HL-60 (cell line): ENCODE results near the gene CSRP3.

ENCODE experiments used
- DNase-seq, 2 experiments: peaks; one replicate each; pipeline ENCODE4 v3.0.0-alpha.2; 2010 to 2020; ENCODE audit warnings: low read depth in 1 of 2, low spot score in 1 of 2
- H3K27ac ChIP-seq: fragments of 250-450 bp; sonication (Bioruptor Pico); replicated peaks from 2 replicates; pipeline ENCODE4 v1.5.1; 2020; ENCODE audit warnings: mild to moderate bottlenecking, moderate library complexity
- H3K27me3 ChIP-seq: fragments of 250-450 bp; sonication (Bioruptor Pico); 2 replicates; pipeline ENCODE4 v1.5.1; 2021; ENCODE audit warnings: mild to moderate bottlenecking, moderate library complexity; ENCODE audit not compliant: insufficient read depth, poor library complexity, severe bottlenecking
- H3K4me3 ChIP-seq: replicated peaks from 2 replicates; pipeline ENCODE4 v1.5.1; 2011; ENCODE audit warnings: mild to moderate bottlenecking, control low read depth, low read length; ENCODE audit not compliant: insufficient read depth
- GABPA ChIP-seq: IDR thresholded peaks from 2 replicates; pipeline ENCODE4 v1.6.1; 2012; ENCODE audit warnings: low read depth
- POLR2AphosphoS5 ChIP-seq: IDR thresholded peaks from 2 replicates; pipeline ENCODE4 v1.6.1; 2012; ENCODE audit warnings: low read depth
- SPI1 ChIP-seq: IDR thresholded peaks from 2 replicates; pipeline ENCODE4 v1.6.1; 2012; ENCODE audit warnings: low read depth, mild to moderate bottlenecking, borderline replicate concordance
- TF ChIP-seq, protein P1 (sequence below): IDR thresholded peaks from one replicate; pipeline ENCODE4 v1.5.1; 2011; ENCODE audit warnings: low read length, control low read depth, inconsistent platforms; ENCODE audit not compliant: insufficient read depth
- TF ChIP-seq, protein P2 (sequence below): IDR thresholded peaks from 2 replicates; pipeline ENCODE4 v1.6.1; 2012; ENCODE audit warnings: low read depth; ENCODE audit not compliant: insufficient replicate concordance

CSRP3 gene

DNA sequence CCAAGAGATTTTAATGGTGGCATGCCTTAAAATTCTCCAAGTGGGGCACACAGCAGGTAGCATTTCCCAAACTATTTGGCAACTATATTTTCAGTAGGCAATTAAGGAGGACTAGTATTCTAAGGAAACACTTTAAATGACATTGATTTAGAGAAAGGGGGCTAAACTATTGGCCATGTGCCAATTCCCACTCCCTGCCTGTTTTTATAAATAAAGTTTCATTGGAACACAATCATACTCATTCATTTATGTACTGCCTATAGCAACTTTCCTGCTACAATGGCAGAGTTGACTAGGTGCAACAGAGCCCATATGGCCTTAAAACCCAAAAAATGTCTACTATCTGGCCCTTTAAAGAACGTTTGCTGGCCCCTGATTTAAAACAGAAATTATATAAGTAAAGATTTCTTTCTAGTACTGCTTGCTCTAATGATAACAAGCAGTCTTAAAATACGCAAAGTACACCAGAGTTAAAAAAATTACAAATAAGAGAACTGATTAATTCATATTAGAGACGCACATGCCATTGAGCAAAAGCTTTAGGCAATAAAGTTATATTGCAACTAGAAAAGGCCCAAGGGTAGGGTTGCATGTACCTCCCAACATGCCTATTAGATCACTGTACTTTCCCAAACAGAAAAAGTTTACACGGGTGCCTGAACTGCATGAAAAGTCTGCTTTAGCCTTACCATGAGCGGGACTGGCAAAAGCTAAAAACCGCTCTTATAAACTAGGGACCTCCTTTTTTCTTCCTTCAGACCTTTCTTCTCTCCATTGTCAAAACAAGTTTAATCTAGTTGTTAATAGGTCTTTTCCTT lies 24.8 kb upstream of the CSRP3 start:
- Histone ChIP-seq H3K27ac (no peak overlapping the region), H3K4me3 (no peak overlapping the region), H3K27me3 (no peaks in the 10 kb centered on the region)
- DNase-seq = no peak
- TF ChIP-seq, protein P1, sequence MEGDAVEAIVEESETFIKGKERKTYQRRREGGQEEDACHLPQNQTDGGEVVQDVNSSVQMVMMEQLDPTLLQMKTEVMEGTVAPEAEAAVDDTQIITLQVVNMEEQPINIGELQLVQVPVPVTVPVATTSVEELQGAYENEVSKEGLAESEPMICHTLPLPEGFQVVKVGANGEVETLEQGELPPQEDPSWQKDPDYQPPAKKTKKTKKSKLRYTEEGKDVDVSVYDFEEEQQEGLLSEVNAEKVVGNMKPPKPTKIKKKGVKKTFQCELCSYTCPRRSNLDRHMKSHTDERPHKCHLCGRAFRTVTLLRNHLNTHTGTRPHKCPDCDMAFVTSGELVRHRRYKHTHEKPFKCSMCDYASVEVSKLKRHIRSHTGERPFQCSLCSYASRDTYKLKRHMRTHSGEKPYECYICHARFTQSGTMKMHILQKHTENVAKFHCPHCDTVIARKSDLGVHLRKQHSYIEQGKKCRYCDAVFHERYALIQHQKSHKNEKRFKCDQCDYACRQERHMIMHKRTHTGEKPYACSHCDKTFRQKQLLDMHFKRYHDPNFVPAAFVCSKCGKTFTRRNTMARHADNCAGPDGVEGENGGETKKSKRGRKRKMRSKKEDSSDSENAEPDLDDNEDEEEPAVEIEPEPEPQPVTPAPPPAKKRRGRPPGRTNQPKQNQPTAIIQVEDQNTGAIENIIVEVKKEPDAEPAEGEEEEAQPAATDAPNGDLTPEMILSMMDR = no peak
- TF ChIP-seq, protein P2, sequence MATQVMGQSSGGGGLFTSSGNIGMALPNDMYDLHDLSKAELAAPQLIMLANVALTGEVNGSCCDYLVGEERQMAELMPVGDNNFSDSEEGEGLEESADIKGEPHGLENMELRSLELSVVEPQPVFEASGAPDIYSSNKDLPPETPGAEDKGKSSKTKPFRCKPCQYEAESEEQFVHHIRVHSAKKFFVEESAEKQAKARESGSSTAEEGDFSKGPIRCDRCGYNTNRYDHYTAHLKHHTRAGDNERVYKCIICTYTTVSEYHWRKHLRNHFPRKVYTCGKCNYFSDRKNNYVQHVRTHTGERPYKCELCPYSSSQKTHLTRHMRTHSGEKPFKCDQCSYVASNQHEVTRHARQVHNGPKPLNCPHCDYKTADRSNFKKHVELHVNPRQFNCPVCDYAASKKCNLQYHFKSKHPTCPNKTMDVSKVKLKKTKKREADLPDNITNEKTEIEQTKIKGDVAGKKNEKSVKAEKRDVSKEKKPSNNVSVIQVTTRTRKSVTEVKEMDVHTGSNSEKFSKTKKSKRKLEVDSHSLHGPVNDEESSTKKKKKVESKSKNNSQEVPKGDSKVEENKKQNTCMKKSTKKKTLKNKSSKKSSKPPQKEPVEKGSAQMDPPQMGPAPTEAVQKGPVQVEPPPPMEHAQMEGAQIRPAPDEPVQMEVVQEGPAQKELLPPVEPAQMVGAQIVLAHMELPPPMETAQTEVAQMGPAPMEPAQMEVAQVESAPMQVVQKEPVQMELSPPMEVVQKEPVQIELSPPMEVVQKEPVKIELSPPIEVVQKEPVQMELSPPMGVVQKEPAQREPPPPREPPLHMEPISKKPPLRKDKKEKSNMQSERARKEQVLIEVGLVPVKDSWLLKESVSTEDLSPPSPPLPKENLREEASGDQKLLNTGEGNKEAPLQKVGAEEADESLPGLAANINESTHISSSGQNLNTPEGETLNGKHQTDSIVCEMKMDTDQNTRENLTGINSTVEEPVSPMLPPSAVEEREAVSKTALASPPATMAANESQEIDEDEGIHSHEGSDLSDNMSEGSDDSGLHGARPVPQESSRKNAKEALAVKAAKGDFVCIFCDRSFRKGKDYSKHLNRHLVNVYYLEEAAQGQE = no peak
- TF ChIP-seq SPI1 (no peak), POLR2AphosphoS5 (no peak), GABPA (no peak)

DNA sequence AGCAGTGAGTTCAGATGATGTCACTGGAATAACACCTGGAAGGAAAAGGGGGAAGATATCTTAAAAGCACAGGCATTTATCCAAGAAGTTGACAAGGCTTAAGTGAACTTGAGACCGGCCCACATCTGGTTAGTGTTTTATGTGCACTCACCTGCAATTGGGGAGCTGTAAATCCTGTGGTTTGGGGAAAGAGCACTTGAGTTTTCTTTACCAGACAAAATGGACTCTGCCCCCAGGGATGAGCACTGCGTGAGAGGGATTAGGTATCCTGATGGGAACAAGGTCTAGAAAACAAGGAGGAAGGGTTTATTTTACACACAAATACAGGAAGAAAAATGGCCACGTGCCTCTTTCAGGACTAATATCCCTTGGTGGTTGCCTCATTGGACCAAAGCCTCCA lies 23.8 kb upstream of the CSRP3 start:
- DNase-seq = no peak
- Histone ChIP-seq H3K4me3 (no peak overlapping the region), H3K27ac (no peak overlapping the region), H3K27me3 (no peaks in the 10 kb centered on the region)
- TF ChIP-seq GABPA (no peak), SPI1 (no peak)
- TF ChIP-seq, protein P2 = no peak

DNA sequence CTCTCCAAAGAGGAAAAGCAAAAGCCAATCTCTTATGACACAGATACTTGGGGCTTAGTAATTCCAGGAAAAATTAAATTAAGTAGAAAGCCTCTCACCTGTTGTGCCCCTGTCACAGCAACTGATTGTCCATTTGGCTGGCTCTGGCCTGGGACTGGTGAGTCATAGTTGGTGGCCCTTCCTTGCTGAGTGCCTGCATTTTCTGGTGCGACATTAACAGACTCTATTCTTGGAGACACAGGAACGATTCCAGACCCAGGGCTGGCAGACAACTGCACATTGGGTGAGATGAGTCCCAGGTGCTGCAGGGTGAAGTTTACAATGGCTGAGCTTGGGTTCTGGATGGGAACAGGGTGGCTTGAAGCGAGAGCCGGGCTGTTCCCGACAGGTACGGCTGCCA lies 23.3 kb upstream of the CSRP3 start:
- Histone ChIP-seq H3K4me3 (no peak overlapping the region), H3K27ac (no peak overlapping the region), H3K27me3 (no peaks in the 10 kb centered on the region)
- DNase-seq = no peak
- TF ChIP-seq GABPA (no peak), POLR2AphosphoS5 (no peak), SPI1 (no peak)
- TF ChIP-seq, protein P1 = no peak
- TF ChIP-seq, protein P2 = no peak
